MM.1S (cell line): ENCODE data around the gene CRYBB3.

Source experiments
- DNase-seq: peaks from one replicate; pipeline ENCODE4 v3.0.0-alpha.2; 2015
- H2AFZ ChIP-seq: fragments of 300-600 bp; sonication (generic); 2 replicates; pipeline ENCODE4 v1.6.0; 2016; ENCODE audit warnings: antibody characterized with exemption, low read length
- H3F3A ChIP-seq: fragments of 300-600 bp; sonication (generic); 2 replicates; pipeline ENCODE4 v1.6.1; 2016; ENCODE audit warnings: mild to moderate bottlenecking, antibody characterized with exemption, low read length, moderate library complexity, mixed read lengths; ENCODE audit not compliant: insufficient read depth
- H3K27ac ChIP-seq: fragments of 300-600 bp; sonication (generic); 2 replicates; pipeline ENCODE4 v1.5.1; 2016; ENCODE audit warnings: mild to moderate bottlenecking, low read length
- H3K27me3 ChIP-seq: fragments of 300-600 bp; sonication (generic); replicated peaks from 2 replicates; pipeline ENCODE4 v1.6.0; 2016; ENCODE audit warnings: low read length; ENCODE audit not compliant: insufficient read depth
- H3K36me3 ChIP-seq: fragments of 300-600 bp; sonication (generic); replicated peaks from 2 replicates; pipeline ENCODE4 v1.6.1; 2016; ENCODE audit warnings: mild to moderate bottlenecking, low read length, mixed read lengths; ENCODE audit not compliant: insufficient read depth
- H3K4me1 ChIP-seq: fragments of 300-600 bp; sonication (generic); 2 replicates; pipeline ENCODE4 v1.6.1; 2016; ENCODE audit warnings: low read length, mixed read lengths
- H3K4me2 ChIP-seq: fragments of 300-600 bp; sonication (generic); 2 replicates; pipeline ENCODE4 v1.6.0; 2016; ENCODE audit warnings: low read depth, low read length
- H3K4me3 ChIP-seq: fragments of 300-600 bp; sonication (generic); 2 replicates; pipeline ENCODE4 v1.5.1; 2016; ENCODE audit warnings: low read length, mixed read lengths
- H3K79me2 ChIP-seq: fragments of 300-600 bp; sonication (generic); 2 replicates; pipeline ENCODE4 v1.6.1; 2016; ENCODE audit warnings: mixed run types, low read length, mixed read lengths
- H3K9ac ChIP-seq: fragments of 300-600 bp; sonication (generic); 2 replicates; pipeline ENCODE4 v1.6.1; 2016; ENCODE audit warnings: low read length, mixed read lengths
- H3K9me2 ChIP-seq: fragments of 300-600 bp; sonication (generic); replicated peaks from 2 replicates; pipeline ENCODE4 v1.6.1; 2016; ENCODE audit warnings: mild to moderate bottlenecking, low read length, mixed read lengths; ENCODE audit not compliant: insufficient read depth
- H3K9me3 ChIP-seq: fragments of 300-600 bp; sonication (generic); replicated peaks from 2 replicates; pipeline ENCODE4 v1.6.1; 2016; ENCODE audit warnings: mild to moderate bottlenecking, low read length, mixed read lengths; ENCODE audit not compliant: insufficient read depth
- H4K20me1 ChIP-seq: fragments of 300-600 bp; sonication (generic); 2 replicates; pipeline ENCODE4 v1.6.1; 2016; ENCODE audit warnings: mild to moderate bottlenecking, low read length, moderate library complexity, mixed read lengths; ENCODE audit not compliant: insufficient read depth
- CTCF ChIP-seq: fragments of 300-600 bp; sonication (generic); IDR thresholded peaks from 2 replicates; pipeline ENCODE4 v1.5.1; 2016; ENCODE audit warnings: antibody characterized with exemption, low read length, mixed read lengths
- EZH2 ChIP-seq: fragments of 300-600 bp; sonication (generic); optimal IDR thresholded peaks from 2 replicates; pipeline ENCODE3; 2017; ENCODE audit warnings: low read depth, mild to moderate bottlenecking, antibody characterized with exemption, low read length, mixed read lengths
- EZH2phosphoT487 ChIP-seq: fragments of 300-600 bp; sonication (generic); IDR thresholded peaks from 2 replicates; pipeline ENCODE4 v1.6.1; 2018; ENCODE audit warnings: antibody characterized with exemption, low read length

CRYBB3 gene

GRCh38 chr22:25216230-25216629 lies 16.6 kb downstream of the CRYBB3 start:
- Histone ChIP-seq H3K79me2 (no peaks in the 10 kb centered on the region), H3K27ac (no peak overlapping the region), H3K9me2 (no peaks in the 10 kb centered on the region), H3K4me2 (no peak overlapping the region), H3K4me1 (no peaks in the 10 kb centered on the region), H4K20me1 (no peaks in the 10 kb centered on the region), H3K36me3 (no peaks in the 10 kb centered on the region), H3K9ac (no peak overlapping the region), H2AFZ (no peak overlapping the region), H3K27me3 (peaks cover 65% of the 10 kb centered on the region), H3K9me3 (no peaks in the 10 kb centered on the region), H3F3A (no peaks in the 10 kb centered on the region), H3K4me3 (no peak overlapping the region)
- no peak for DNase-seq
- TF ChIP-seq EZH2 (no peak), CTCF (no peak), EZH2phosphoT487 (no peak)

- Histone ChIP-seq H3K9me2 (no peaks in the 10 kb centered on the region), H3K9me3 (no peaks in the 10 kb centered on the region), H3K27me3 (peaks cover 68% of the 10 kb centered on the region), H4K20me1 (no peaks in the 10 kb centered on the region), H3K9ac (no peak within 1 kb of the TSS), H3K4me2 (no peak within 1 kb of the TSS), H3K79me2 (no peaks in the 10 kb centered on the region), H3K27ac (no peak within 1 kb of the TSS), H3F3A (no peaks in the 10 kb centered on the region), H3K4me1 (no peaks in the 10 kb centered on the region), H3K4me3 (no peak within 1 kb of the TSS), H2AFZ (no peak within 1 kb of the TSS), H3K36me3 (no peaks in the 10 kb centered on the region)
- no peak for TF ChIP-seq EZH2
- no peak for TF ChIP-seq CTCF
- no peak for TF ChIP-seq EZH2phosphoT487
- DNase-seq = no peak
These were observed 19.6 kb downstream of the CRYBB3 start, which contains the start of gene CRYBB2 for GRCh38 chr22:25219211-25219689. CRYBB2 (plus strand) TSS chr22:25219639; CDS start chr22:25221430, 1,791 bp downstream.

DNA sequence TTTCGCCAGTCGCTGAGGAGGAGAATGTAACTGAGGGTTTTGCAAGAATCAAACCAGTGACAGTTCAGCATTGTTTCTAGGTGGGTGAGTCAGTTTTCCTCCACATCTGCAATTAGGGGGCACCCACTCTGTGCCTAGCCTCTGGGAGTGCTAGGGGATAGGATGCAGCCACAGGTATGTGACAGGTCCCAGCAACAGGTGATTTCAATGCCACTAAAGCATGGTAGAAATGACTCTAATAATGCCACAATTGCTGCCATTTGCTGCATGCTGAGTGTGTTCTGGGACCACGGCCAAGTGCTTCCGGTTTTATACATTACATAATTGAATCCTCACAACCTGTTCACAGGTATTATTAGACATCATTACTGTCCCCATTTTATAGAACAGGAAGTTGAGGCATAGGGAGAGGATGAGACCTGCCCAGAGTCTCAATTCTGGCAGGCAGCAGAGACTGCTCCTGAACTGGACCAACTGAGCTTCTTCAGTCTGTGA lies 20.3 kb downstream of the CRYBB3 start:
- no peaks in the 10 kb centered on the region for H3K9me2 ChIP-seq
- H3K4me3 ChIP-seq = no peak overlapping the region
- TF ChIP-seq EZH2phosphoT487 (no peak), EZH2 (no peak), CTCF (no peak)
- H3K9me3 ChIP-seq = no peaks in the 10 kb centered on the region
- no peaks in the 10 kb centered on the region for H3K4me1 ChIP-seq
- H4K20me1 ChIP-seq = no peaks in the 10 kb centered on the region
- H3K9ac ChIP-seq = no peak overlapping the region
- DNase-seq = no peak
- no peaks in the 10 kb centered on the region for H3K79me2 ChIP-seq
- no peak overlapping the region for H3K4me2 ChIP-seq
- H3F3A ChIP-seq = no peaks in the 10 kb centered on the region
- no peaks in the 10 kb centered on the region for H3K36me3 ChIP-seq
- H2AFZ ChIP-seq = no peak overlapping the region
- H3K27me3 ChIP-seq = peaks cover 69% of the 10 kb centered on the region
- H3K27ac ChIP-seq = no peak overlapping the region
